ENCODE results near the gene CLEC19A. TPM values are rescaled to one million over a fixed set of nuclear protein-coding genes. Genes with fewer than 3 reads are reported as not detected.

Gene CLEC19A
- total RNA-seq, 1 donor from 2014 or later: under 0.01 TPM

Other genes with a start within 250 kb of the CLEC19A start
- 50.1 TPM for gene COQ7, start 218.1 kb upstream of the CLEC19A start, total RNA-seq
- 3.3 TPM for gene ITPRIPL2, start 171.8 kb upstream of the CLEC19A start, total RNA-seq
- 8.2 TPM for gene SYT17, start 117.5 kb upstream of the CLEC19A start, total RNA-seq
- gene TMC5, start 132.2 kb downstream of the CLEC19A start, total RNA-seq: 0.41 TPM
- 43.6 TPM for gene GDE1, start 236.4 kb downstream of the CLEC19A start, total RNA-seq
- gene CCP110, start 238.2 kb downstream of the CLEC19A start, total RNA-seq: 73.8 TPM

Measured in frontal cortex (tissue), 1 donor.